Measurements from ENCODE around the gene CAPN14.

GRCh38 chr2:31256611-31257382 is 39.5 kb upstream of the CAPN14 start:
- TF ChIP-seq CTCF (IDR thresholded peaks at IDR 0.05) (no peak), POLR2A (IDR thresholded peaks at IDR 0.05) (no peak)

Measured in uterus (tissue), 2 donors.